Forelimb muscle (tissue), 1 donor: ENCODE measurements around the gene PLCL1. TPM values are rescaled to one million over a fixed set of nuclear protein-coding genes. Genes with fewer than 3 reads are reported as not detected.

Source experiments
- DNase-seq: peaks from one replicate; pipeline ENCODE4 v3.0.0-alpha.2; 2013; ENCODE audit warnings: low read depth
- polyA plus RNA-seq: library from polyadenylated mRNA; unstranded; fragments of 120-200 nt; gene quantifications from one replicate; pipeline ENCODE4 v1.2.1, GENCODE V29; 2013; ENCODE audit not compliant: insufficient read length

PLCL1 gene
- polyA plus RNA-seq, 1 donor = 14.3 TPM

DNA sequence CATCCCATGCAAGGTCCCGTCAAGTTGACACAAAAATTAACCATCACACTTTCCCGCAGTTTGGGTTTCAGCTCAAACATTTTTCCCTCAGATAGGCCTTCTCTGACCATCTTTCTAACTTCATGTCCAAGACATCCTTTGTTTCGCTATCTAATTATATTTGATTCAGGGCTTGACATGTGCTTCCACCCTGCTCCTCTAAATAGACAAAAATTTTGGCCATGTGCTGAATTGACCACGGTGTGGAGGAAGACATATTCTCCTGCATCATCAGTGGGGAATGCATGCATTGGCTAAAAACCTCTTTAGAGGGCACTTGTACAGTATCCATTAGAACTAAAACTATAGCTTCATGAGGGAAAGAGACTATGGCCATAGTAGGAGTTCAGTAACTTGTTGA lies 81.2 kb downstream of the PLCL1 start:
- no peak for DNase-seq

DNA sequence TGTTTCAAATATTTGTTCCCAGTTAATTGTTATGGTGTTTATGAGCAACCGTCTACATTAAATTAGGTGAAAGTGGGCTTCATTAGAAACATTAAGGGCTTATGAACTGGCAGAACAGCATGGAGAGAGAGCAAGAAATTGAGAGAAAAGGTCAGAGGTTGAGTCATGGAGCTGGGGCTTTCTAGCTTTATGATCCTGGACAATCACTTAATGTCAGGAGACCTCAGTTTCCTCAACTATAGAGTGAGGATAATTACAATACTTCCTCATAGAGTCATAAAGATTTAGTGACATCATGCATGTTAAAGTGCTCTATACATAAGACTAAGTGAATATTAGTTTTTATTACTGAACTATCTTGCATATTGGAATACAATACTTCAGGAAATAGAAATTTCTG lies 83.9 kb downstream of the PLCL1 start:
- no peak for DNase-seq

DNA sequence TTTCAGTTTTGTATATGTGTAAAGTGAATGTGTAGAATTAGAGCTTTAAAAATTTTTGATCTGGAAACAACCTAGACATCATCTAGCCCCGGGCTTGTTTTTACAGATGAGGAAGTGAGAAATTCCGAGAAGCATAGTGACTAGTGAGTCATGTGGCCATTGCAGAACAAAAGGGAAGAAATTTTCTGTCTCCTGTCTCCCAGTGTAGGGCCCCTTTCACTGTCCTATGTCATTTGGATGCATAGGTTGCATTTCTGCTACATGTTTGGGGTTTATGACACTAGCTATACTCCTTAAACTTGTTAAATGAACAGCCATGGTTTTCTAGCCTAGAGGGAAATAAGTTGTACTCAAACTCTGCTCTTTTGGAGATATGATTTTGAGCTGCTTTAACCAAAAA lies 84.6 kb downstream of the PLCL1 start:
- no peak for DNase-seq

DNA sequence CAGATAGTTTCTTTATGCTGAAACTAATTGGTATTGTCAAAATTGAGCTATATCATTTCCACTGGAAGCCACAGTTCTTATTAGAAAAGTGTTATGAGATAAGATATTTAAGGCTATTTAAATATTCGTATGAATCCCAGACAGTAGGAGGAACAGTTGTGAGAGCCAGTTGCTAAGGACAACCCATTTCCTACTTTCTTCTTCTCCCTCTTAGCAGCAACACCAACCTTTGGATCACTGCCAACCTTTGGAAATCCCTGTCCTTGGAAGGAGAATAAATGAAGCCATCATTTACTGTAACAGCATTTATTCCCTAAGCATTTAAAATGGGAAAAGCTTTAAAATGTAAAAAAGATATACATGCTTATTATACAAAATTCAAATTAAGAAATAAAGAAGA lies 85.8 kb downstream of the PLCL1 start:
- DNase-seq = no peak

DNA sequence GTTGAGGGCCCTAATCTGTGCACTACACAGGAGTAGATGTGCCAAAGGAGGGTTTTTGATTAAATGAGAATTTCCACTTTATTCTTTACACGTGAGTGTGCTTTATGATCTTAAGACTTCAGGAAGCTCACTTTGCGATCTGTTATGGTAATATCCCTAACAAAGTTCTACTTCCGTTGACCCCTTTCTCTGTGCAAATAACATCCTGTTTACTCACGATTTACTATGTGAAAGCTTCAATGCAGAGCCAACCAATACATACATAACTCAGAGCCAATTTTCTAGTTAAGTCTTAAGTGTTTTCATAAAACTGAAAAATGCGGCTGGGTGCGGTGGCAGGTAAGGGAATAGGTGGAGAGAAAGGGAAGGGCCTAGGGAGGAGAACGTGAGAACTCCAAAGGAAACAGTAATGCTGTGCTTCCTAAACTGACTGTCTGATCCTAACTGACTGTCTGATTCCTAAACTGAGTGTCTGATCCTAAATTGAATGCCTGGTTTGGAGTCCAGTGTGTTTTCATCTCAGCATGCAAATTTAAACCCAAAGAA lies 87.6 kb downstream of the PLCL1 start:
- no peak for DNase-seq

DNA sequence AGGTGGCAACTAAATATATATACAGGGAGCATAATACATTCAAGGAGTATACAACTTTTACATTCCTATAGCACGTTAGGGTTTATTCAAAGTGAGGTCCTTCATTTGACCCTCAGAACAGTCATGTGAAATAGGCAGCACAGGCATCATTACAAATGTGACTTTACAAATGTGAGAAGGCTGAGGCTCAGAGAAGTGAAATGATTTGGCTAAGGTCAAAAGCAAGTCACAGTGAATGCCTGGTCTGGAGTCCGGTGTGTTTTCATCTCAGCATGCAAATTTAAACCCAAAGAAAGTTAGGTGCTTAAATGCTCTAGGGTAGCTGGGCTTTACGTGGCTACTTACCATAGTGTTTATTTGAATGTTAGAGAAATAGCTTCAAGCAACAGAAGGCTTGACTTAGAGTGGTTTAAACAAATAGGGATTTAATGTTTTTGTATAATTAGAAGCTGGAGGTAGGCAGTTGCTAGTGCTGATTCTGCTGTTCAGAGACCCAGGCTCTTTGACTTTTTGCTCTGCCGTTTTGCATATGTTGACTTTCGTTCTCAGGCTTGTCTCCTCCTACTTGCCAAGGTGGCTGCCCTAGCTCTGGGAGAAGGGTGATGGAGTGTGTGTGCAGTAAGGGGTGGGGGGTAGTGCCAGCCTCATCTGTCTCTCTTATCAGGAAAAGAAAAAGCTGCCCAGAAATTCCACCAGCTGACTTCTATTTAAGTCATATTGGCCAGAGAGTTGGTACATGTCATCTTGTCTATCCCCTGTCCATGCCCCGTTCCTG lies 89.2 kb downstream of the PLCL1 start:
- DNase-seq = no peak

DNA sequence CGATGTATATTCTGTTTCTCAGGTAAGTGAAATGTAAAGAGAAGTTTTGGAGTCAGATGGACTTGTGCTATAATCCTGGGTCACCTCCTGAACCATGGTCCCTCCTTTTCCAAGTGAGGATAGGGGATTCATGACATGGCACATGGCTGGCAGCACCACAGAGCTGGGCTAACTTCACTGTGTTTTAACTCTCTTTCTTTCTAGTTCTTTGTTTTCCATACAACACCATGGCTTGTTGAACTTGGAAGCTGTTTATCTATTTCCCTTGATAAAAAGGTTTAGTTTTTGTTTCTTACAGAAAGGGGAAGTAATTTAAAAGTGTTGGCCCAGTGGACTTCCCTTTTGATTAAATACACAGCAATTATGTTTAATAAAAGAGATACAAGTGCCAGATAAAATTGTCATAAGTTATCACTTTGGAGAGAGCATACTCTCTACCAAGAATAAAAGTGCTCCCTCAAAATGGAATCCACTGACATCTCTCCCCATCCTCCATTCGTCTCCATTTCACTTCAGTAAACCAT lies 90.4 kb downstream of the PLCL1 start:
- DNase-seq = no peak

DNA sequence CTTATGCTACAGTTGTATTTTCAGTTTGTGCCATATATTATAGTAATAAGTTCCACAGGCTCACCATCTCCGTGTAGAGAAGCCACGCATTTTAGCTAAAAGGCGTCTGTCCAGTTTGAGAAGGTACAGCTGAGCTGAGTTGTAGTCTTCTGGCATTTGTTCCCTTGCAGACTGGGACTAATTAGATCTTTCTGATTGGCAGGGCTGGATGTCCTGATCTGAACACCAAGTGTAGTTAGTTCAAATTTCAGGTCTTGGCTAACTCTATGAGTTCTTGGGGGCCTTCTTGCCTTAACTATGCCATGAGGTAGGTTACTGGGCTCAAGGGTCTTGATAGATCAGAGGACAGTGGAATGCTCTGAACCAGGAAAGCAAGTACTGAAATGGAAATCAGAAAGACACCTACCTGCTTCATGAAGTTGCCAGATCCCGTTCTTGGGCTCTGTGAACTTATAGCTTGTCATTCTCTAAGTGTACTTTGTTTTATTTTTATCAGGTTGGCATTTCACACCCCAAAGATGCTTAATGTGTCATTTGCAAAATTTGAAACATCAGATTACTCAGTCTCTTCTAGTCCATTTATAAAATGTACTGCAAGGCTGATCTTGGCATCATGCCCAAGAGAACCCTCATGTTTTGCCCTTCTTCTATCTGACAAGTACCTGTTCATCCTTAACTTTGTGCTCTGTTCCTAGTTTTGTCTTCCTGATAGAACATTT lies 93.7 kb downstream of the PLCL1 start:
- no peak for DNase-seq

DNA sequence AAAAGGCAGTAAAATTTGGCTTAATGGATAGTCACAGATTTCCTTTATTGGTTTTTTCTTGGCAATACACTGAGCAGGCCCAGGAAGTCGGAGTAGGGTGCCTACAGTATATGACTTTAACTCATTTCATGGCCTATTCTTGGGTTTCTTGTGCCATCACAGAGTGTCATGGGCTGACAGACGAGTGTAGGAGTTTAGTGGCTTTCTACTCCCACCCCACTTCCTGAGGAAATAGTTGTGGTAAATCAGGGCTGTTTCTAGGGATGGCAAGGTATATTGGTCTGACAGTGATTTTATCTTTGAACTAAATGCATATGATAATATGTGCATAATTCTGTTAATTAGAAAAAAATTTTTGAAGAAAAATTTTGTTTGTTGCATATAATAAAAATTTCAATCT lies 100.1 kb downstream of the PLCL1 start:
- no peak for DNase-seq

DNA sequence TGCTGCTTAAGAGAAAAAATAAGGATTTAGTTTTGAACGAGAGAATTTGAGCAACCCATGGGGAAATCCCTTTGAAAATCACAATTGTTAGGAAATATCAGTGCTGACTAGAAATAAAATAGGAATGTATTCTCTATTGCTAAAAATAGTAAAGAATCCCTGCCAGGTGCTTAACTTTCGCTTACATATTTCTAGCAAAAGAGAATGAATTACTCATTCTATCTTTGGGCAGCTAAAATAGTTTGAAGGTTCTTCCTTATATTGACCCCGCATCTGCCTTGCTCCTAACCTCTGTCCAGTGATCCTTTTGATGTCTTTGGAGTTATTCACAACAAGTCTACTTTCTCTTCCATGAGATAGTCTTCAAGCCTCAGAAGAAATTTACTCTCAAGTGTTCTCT lies 103.8 kb downstream of the PLCL1 start:
- DNase-seq = no peak

DNA sequence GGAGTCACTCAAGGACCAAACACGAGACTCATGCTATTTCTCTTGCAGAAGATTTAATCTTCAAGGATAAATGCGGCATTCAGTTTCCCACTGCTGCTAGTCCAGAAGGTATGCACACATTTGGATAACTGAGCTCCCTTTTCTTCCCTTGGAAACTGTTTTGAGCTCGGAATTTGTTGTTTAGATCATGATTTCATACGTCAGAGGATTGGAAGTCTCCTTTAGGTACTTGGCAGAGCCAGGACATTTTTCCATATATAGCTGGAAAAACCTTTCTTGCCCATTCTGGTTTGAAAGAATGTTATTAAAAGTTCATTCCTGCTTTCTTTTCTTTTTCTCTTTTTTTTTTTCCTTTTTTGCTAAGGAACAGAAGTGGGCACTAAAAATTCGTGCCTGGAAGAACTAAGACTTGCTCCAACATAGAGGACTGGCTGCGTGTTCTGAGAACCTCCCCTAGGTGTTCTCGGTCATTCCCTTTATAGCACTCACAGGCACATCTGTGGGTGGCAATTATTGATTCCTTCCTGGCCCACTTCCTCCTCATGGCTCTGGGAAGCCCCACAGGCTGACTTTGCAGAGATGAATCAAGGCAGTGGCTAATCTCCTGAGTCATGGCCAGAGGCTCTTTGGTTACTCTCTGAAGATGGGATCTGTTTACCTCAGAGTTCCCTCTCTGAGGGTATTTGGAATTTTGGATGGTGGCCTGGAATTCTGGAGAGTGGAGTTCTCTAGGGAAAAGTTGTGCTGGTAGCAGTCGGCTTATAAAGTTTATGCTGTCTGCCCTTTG lies 104.8 kb downstream of the PLCL1 start:
- peak; percentile 55 for DNase-seq

DNA sequence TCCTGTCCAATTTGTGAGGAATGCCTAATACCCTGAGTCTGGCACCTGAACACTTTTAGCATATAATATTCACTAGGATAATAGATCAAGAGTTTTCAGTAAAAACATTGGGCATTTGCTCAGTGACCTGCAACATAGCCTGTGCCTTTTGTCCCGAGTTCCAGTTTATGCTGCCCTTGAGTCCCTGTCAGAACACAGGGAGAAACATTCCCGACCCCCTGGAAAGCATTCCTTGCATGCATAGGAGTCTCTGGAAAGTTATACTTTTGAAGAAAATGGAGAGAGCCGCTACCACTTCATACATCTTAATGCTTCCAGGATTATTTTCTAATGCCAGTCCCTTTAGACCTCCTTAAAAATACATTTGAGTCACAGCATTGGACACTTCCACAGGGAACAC lies 107.3 kb downstream of the PLCL1 start:
- DNase-seq = no peak

DNA sequence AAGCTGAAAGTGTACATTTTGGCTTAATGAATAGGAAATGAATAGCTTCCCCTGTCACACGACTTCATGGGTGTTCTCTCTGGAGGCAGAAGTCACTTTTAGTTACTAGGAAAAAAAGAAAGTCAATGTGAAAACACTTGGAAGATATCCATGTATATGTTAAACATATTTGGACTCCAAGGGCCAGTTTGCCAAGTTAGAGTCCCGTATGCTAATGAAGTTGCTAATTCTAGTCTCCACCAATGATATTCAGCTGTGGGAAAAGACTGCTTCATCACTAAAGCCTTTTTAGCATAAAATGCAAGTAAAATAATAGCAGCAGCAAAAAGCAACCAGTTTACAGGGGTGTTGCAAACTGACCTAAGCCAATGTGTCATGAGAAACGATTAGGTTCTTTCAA lies 108.7 kb downstream of the PLCL1 start:
- no peak for DNase-seq

DNA sequence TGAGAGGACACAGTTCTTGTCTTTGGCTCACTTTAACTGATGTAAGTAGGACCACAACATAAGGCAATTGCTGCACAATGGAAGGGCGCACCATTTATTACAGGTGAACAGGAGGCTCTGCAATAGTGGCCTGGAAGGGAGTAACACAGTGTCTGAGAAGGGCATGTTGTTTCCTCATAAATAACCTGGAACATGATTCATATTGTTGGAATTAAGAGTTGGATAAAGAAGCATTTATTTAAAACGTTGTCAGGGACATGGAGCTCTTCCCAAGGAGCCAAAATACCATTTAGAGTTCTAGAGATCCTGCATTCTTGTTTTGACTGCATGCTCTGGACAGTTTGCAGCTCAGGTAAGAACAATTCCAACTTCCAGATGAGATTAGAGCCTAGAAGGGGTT lies 110.4 kb downstream of the PLCL1 start:
- no peak for DNase-seq

DNA sequence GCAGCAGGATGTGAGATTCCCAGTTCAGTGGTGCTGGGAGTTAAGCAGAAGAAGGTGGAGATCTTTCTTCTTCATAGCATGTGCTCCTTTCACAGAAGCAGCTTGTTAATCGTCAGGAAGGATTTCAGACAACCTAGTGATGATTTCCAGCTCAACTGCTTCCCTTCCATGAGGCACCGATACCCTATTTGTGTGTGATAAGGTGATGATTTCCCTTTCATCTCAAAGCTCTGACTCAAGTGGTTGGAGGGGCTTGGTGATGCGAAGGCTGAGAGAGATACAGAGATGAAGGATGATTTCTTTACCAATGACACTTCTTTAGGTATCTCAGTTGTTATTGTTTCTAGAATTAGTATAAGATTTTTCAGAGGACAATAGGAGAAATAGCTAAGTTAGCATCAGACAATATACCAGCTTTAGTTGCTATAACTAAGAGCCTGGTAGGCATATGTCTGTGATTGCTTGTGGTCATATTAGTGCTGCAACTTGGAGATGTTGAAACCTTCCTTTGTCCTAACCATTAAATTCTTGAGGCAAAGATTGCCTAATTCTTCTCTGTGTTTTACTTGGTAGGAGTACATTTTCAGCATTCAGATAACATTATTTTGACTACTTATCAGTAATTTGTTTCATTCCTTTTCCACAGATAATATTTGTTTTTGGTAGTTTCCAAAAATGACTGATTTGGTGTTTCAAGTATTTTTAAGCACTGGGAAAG lies 111.3 kb downstream of the PLCL1 start:
- no peak for DNase-seq

DNA sequence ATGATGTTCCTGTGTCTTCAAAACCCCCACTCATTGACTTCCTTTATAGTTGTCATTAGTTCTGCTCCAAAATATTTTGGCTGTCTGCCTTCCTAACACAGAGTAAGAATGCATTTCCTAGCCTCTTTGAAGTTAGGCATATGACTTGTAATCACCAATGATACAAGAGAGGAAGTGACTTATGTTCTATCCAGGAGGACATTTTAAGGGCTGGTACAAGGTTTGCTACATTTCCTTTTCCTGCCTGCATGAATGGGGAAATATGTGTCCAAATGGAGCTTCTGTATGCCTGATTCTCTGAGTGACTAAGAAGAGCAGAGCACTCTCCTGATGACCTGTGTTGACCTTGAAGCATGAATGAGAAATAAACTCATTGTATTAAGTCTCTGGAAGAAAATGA lies 115.1 kb downstream of the PLCL1 start:
- no peak for DNase-seq

DNA sequence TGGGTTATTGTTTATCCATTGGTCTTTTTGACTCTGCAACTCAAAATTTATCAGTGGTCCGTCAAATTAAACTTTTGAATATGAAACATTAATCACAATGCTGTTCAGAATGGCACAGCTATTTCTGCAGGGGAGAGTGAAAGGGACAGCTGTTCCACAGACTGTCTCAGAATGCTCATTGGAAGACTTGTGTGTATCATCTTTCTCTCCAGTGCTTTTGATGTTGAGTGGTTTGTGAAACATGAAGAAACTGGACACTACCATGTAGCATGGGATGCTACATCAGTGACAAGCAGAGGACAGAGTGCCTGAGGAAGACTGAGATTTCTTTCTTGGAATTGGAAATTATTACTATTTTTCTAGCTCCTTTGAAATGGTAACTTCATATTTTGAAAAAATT lies 115.7 kb downstream of the PLCL1 start:
- no peak for DNase-seq

DNA sequence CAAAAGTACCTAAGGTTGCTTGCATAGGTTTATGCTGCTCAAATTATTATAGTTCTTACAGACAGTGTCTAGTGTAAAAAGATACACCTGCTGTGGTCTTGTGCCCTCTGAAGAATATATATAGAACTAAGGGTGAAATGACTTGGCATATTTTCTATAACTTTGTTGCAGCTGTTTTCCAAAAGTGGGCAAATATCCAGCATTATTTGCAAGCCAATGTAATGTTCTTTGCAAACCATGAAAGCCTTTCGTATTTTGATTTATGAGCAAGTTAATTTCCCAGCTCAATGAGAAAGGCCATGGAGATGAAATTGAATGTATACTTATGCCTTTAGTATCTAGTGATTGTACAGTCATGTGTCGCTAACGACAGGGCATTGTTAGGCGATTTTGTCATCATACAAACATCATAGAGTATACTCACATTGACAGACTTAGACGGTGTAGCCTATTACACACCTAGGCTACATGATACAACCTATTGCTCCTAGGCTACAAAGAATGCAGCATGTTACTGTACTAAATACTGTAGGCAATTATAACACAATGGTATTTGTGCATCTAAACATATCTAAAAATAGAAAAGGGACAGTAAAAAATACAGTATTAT lies 116.3 kb downstream of the PLCL1 start:
- DNase-seq = no peak

DNA sequence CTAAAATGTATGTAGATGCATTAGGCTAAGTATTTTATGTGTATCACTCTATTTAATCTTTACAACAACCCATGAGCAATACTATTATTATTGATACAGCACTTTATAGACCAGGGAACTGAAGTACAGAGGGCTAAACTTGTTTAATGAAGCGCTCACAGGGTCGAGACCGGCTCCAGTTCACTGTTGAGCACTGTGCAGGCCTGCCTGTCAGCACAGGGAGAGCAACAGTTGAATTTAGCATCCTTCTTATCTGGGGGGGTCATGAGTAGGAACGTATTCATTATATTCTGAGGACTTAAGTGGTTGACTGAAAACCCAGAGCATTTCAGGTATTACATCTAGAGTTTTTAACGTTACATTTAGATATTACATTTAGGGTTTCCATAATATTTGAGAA lies 120.1 kb downstream of the PLCL1 start:
- DNase-seq = no peak

DNA sequence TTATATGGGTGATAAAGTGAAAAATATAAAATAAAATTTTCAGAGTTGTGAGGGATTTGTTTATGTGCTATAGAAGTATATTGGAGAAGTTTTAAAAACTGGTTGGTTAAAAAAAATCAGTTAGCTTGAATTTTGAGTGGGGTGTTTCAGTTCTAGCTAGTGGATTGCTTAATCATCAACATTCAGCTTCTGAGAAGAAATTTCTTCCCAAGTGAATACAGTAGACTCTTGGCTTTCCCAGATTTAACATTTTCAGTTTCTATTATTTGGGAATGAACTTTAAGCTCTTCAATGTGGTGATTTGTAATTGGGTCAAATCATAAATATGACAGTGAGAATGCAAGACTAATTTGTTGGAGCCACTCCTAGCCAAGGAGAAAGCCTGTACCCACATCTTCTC lies 120.8 kb downstream of the PLCL1 start:
- DNase-seq = no peak

DNA sequence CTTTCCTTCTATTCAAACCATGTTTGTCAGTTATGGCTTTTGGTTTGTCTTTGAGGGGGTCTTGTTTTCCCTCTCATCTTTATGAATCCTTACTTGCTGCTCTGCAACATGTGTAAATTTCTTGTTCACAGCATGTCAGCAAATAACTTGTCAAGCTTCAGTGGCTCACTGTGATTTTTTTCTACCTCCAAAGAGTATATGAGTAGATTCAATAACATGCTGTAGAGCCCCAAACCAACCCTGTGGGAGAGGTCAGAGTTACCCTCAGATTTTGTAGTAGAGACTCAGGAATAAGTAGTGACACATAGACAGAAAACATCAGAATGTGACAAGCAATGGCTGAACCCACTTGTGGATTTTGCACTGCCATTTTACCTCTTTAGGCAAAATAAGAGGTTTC lies 121.6 kb downstream of the PLCL1 start:
- DNase-seq = no peak
